HG03159 (cell line): ENCODE measurements around the gene BTF3.

Source experiments
- ATAC-seq: cut with Tn5 transposase; IDR thresholded peaks from one replicate; pipeline ENCODE4 v1.9.1; 2021; ENCODE audit warnings: mild to moderate bottlenecking, moderate library complexity; ENCODE audit not compliant: unreplicated experiment

Gene BTF3

DNA sequence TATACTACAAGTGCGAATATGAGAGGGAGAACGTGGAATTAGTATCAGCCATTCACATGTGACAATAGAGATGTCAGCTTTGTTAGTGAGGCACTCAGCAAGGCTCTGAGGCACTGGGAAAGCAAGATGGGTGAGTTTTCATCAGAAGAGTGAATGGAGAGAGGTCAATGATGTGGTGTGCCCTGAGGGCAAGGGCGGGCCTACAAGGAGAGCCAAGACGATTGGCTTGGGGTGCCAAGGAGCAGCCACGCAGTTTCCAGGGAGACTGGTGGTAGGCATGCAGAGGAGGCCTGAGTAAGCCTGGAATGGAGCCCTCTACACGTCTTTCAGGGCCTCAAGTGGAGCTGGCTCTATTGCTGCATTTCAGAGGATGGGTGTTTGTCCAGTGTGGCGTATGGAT lies 24.7 kb downstream of the BTF3 start:
- ATAC-seq: no peak

DNA sequence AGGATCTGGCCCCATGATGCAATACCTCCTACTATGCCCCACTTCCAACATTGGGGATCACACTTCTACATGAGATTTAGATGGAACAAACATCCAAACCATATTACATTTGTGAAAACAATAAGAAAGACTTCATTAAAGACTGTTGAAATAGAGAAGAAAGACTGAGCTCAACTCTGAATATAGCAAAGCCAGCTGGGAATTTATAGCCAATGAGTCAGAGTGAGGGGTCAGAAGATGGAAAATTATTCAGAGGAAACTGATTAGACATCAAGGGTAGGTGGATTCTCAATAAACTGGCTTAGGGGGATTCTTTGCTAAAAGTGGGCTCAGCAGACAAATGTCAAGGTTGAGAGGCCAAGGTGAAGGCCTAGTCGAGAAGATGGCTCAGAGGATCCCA lies 25.6 kb downstream of the BTF3 start:
- no peak for ATAC-seq

DNA sequence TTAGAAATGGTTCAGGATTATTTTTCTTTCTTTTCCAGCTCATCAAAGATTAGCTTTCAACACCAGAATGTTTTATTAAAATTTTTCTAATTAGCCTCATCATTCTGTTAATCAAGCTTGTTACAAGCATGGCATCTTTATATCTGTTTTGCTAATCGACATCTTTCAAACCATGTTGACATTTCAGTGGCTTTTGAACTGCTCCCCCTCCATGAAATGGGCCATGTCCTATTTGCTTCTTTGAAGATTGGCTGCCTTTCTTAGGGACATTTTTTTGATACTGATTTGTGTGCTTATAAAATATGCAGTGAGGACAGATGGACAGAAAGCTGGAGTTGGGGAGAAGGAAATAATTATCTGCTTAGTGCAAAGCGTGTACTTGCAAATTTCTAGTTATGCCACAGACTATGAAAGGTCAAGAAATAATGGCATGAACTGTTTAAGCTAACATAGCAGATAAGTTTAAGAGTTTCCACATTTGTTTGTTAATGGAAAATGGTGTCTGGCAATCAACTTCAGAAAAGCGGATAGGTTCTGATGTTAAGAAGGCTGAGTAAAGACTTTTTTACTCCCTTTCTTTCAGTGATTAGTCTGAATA lies 27.5 kb downstream of the BTF3 start:
- no peak for ATAC-seq

DNA sequence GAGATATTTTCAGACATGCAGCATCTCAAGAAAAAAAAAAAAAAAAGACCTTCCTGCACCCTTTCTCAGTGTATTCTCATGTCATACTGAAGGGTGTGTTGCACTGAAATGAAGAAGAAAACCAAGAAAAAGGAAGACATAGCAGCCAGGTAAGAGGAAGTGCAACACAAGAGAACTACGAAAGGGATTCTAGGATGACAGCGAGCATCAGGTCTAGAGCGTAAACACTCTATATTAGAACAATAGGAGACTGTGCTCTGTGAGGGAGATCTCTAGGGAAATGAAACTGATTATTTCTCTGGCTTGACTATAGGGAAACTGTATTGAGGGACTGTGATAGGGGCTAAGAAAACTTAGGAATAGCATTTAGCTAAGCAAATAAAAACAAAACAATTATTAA lies 30.0 kb downstream of the BTF3 start:
- ATAC-seq: no peak

DNA sequence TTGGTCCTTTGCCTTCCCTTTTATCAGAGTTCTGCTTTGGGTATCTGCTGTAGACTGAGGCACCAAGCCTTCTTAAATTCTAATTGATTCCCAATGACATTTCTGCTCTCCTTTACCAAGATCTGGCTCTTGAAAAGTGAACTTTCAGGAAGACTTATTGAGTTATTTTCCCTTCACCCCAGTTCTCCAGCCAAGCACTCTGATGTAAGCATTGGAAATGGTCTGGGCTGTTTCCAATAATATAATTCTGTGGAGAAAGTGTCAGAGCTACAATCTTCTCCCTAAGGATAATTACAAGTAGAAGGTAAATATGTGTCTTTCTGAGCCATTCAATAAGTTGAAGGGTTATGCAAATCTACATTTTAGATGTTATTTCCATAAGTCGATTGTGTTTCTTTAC lies 30.8 kb downstream of the BTF3 start:
- ATAC-seq: no peak

DNA sequence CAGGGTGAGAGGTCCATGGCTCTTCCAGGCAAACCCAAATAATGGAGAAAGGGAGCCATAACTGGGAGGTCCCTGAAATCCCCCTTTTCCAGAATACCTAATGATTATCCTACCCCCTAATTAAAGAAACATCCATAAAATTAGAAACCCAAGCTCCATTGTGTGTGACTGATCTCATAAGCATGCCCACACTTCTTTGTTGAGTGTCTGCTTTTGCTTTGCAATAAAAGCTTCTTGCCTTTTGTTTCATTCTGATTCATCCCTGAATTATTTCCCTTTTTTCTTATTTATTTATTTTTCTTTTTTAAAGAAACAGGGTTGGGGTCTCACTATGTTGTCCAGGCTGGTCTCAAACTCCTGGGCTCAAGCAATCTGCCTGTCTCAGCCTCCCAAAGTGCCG lies 33.1 kb downstream of the BTF3 start:
- ATAC-seq: no peak

DNA sequence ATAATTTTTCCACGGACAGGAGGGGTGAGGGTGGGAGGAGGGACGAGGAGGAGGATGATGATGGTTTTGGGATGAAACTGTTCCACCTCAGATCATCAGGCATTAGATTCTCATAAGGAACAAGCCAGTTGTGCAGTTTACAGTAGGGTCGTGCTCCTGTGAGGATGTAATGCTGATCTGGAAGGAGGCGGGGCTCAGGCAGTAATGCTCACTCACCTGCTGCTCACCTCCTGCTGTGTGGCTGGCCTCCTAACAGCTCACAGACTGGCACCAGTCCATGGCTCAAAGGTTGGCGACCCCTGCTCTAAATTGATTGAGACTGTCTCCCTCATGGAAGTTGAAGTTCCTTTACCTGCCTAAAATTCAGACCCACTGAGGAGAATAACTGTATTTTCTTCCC lies 34.0 kb downstream of the BTF3 start:
- no peak for ATAC-seq

DNA sequence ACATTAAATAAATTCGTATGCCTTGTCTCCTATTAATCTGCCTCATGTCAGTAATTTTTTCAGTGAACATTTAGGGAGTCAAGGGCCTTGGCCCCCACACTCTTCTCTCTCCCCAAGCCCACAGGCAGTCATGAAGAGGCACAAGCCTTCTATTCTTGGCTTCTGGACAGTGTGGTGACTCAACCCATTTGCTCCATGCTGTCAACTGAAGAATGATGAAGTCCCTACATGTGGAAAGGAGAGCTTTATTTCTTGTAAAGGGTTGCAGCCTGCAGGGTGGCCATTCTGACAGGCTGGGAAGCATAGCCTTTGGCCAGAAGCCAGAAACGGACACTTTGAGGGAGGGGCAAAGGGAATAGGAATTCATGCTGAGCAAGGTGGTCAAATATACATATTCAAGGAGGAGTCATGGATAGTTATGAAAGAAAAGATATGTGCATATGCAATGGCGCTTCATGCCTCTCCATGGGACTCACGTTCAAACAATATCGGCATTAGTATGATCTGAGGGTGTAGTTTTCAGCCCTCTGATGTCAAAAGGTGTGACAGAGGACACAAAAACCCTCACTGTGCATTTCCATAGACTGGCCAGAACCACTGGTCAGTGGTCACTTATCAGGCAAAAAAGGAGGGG lies 35.9 kb downstream of the BTF3 start:
- no peak for ATAC-seq

DNA sequence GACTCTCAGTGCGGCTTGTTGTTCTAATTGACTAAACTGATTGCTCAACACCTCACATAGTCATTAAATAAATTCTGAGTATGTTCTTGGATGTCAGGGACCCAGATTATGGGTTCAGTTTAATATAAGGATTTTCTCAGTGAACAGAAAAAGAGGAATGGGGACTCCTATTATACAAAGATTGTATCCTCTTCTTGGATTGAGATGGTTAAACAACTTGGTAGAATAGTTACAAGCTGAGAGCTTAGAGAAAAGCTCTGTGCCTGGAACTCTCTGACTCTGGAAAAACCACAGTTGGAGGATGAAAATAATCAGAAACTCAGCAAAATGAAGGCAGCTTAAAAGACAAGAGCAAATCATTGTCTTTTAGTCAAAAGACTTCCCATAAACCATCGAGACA lies 36.7 kb downstream of the BTF3 start:
- no peak for ATAC-seq

DNA sequence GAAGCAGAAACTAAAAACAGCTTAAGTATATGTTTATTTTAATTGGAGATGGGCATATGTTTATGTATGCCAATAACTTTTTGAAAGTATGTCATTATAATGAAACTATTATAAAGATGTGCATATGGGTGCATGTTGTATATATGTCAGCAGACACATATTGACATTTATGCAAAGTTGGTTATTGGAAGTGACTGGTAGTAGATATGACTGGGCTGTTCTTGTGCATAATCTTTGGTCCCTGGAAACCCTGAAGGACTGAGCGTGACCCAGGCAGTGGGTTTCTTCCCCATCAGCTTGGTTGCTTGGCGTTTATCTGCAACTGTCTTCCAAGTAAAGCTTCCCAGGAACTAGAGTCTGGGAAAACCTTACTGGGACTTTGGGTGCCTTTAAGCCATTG lies 41.5 kb downstream of the BTF3 start:
- no peak for ATAC-seq

DNA sequence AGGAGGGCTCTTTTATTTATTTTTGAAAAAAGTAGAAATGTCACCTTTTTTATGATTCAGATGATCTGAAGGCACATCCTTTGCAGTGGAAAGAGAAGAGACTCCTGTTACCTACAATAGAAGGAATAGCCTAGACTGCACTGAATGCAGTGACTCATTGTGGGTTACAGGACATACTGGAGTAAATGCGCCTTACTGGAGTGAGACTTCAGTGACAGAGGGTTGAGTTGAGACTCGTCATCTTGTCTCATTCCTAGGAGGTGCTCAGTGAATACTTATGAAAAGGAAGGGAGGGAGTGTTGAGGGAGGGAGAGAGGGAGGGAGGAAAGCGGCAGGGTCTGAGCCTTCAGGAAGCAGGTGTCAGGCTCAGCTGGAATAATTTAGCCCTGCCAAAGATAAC lies 42.0 kb downstream of the BTF3 start:
- no peak for ATAC-seq

DNA sequence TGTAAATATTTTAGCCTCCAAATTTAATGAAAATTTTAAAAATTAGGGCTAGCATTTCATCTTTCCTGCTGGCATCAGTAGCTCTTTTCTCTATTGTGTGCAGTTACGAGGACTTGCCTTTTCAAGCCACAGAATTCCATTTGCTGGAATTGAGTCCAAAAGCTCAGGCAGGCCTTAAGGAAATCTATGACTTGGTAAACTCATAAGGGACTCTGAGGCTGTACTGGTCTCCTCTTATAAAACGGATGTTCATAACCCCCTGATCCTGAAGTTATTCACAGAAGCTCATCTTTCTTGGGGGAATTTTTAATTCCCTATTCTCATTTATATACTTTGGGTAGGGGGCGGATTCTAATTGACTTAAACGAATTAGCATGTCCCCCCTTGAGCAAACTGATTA lies 43.8 kb downstream of the BTF3 start:
- no peak for ATAC-seq

DNA sequence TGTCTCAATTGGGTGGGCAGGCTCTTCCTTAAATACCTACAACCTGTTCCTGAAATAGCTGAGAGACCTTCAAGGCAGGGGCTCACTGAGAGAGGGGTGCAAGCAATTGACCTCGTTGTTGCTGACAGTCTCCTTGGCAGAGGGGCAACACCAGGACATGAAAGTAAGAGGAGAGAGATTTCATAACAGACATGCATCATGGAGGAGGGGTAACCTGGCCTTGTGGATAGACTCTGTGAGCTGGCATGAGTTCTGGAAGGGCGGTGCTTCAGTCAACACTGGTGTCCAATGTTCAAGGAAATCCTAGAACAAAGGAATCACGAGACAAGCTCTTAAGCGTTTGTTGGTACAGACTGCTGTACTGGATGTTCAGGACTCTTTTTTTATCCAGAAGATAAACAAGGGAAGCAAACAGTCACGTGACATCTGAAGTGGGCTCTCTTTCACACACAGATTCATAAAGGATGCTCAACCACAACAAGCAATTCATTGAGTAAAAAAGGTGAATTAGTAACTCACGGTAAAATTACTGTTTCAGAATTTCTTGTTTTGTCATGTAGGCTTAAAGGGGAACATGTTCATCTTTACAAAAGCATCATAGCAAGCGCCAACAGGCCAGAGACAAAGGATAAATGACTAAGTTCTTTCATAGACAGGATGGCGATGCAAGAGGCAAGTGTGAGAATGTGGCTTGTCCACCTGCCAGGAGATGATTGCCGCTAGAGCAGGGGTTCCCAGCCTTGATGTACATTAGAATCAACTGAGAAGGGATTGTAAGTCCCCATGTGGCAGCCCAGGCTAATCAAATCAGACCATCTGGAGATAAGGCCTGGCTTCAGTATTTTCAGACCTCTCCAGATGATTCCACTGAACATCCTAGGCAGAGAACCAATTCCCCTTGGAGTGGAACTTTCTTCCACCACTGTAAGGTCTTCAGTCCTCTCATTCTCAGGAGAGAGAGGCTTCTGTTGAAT lies 46.5 kb downstream of the BTF3 start:
- ATAC-seq: no peak

DNA sequence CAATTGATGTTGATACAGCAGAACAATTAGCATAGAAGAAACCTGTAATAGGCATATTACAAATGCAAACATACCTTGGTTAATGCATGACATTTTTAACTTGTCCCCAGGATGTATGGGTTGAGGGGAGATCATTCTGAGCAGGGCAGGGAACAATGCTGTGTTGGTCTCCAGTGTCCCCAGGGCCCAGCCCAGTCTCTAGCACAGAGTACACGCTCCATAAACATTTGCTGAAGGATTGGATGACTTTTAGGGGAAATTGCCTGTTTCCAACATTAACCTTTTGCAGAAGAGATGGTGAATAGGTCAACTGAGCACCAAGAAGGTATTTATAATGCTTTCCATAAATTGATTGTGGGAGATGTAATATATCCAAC lies 47.1 kb downstream of the BTF3 start:
- ATAC-seq: no peak

DNA sequence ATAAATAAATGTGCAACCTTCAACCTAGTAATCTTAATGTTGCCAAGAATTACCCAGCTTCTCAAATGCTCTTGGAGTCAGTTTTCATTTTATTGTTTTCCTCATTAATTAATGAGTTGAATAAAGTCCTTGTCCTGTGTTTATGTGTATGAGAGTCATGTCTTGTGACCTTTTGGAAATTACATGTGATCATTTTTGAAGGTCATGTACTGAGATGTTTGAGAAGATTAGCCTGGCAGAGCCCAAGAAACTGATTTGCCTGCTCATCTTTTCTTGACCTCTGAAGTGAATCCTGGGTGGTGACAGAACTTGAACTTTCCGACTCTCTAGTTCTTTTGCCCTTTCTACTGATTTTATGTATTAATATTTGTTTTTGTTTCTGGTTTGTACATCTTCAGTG lies 51.8 kb downstream of the BTF3 start:
- no peak for ATAC-seq

DNA sequence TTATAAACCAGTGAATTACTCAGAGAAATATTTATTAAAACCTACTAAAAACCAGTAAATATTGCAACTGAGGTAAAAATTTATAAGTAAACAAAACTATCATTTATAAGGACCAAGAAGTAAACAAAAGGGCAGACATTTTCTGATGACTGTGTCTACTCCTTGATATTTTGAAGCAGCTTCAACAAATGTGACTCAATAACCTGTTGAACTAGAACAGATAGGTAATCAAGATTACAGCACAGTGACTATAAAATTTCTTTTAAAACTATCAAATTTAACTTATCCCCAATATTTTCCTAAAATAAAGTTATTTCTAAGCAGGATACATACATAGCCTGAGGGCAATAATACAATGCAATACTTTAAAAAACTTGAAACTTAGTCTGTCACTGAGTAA lies 54.4 kb downstream of the BTF3 start:
- ATAC-seq: no peak
